AG09309 (cell line): Measurements from ENCODE around the gene IDH3G.

Source experiments
- DNase-seq: peaks from one replicate; pipeline ENCODE4 v3.0.0-alpha.2; 2010; ENCODE audit warnings: low read depth
- H3K4me3 ChIP-seq: 2 replicates; pipeline ENCODE4 v1.5.1; 2011; ENCODE audit warnings: mild to moderate bottlenecking, low read depth, low read length, moderate library complexity; ENCODE audit not compliant: control insufficient read depth
- TF ChIP-seq, protein P1 (sequence below): IDR thresholded peaks from 2 replicates; pipeline ENCODE4 v1.5.1; 2011; ENCODE audit warnings: mild to moderate bottlenecking, low read depth, low read length, inconsistent platforms; ENCODE audit not compliant: insufficient read depth, control insufficient read depth; ENCODE audit errors: missing control alignments

IDH3G gene

DNA sequence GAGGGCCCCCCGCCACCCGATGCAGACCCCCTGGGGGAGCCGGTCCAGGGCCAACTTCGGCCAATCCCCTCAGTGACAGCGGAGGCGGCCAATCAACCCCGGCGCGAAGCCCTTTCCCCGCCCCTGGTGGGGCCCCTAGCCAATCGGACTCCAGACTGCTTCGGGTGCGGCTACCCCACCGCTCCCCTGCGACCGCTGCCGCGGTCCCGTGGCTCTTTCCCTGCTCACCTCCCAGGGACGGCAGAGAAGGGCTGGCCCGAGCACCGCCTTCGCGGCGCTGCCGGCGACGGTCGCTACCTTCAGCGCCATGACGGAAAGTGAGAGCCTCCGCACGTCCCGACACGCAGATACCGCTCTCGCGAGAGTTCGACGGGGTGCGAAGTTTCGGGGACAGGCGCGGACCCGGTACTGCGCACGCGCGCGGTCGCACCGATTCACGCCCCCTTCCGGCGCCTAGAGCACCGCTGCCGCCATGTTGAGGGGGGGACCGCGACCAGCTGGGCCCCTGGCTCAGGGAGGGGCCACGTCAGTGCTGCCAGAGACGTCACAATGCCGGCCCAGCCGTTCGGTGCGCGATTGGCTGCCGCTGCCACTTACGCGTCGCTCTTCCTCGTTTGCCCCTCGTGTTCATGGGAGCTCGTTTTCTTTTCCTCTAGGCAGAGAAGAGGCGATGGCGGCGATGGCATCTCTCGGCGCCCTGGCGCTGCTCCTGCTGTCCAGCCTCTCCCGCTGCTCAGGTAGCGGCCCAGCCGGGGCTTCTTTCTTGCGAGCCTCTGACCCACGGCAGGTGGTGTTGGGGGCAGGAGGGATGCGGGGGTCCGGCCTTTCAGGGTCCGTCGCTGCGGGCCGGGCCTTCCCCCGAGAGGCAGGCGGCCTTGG is at the start of gene IDH3G, which contains the start of gene SSR4:
Gene IDH3G (minus strand): TSS at position 358 of the 879 bp plus-strand sequence. CDS start 49 bp downstream, at position 309.
Gene SSR4 (plus strand): TSS at position 651 of the 879 bp plus-strand sequence. CDS start 20 bp downstream, at position 671.
- peak within 1 kb of the TSS; percentile 87 for H3K4me3 ChIP-seq
- DNase-seq = peak; percentile 69
- TF ChIP-seq, protein P1, sequence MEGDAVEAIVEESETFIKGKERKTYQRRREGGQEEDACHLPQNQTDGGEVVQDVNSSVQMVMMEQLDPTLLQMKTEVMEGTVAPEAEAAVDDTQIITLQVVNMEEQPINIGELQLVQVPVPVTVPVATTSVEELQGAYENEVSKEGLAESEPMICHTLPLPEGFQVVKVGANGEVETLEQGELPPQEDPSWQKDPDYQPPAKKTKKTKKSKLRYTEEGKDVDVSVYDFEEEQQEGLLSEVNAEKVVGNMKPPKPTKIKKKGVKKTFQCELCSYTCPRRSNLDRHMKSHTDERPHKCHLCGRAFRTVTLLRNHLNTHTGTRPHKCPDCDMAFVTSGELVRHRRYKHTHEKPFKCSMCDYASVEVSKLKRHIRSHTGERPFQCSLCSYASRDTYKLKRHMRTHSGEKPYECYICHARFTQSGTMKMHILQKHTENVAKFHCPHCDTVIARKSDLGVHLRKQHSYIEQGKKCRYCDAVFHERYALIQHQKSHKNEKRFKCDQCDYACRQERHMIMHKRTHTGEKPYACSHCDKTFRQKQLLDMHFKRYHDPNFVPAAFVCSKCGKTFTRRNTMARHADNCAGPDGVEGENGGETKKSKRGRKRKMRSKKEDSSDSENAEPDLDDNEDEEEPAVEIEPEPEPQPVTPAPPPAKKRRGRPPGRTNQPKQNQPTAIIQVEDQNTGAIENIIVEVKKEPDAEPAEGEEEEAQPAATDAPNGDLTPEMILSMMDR = no peak

DNA sequence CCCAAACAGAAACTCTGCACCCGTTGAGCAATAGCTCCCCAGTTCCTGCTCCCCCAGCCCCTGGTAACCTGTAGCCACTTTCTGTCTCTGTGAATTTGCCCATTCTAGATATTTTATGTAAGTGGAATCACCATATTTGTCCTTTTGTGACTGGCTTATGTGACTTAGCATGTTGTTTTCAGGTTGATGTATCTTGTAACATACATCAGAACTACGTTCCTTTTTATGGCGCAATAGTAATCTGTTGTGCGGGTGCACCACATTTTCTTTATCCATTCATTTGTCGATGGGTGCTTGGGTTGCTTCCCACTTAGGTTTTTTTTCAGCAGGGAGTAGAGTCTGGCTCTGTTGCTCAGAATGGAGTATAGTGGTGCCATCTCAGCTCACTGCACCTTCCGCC is 42.7 kb upstream of the IDH3G start:
- TF ChIP-seq, protein P1 = no peak
- no peak overlapping the region for H3K4me3 ChIP-seq
- no peak for DNase-seq

DNA sequence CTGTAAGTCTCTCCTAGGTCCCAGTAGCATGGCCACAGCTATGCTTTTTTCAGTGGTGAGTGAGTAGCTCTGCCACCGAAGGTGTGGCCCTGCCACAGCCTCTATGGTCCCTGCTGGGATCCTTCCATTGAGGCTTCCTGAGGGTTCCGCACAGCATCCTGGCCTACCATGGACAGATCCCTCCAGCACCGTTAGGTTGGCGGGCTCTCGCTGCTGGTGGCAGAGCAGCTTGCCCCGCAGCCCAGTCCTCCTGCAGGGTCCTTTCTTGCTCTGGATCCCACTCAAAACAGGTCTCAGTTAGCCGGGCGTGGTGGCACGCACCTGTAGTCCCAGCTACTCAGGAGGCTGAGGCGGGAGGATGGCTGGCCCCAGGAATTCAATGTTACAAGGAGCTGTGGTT is 38.6 kb upstream of the IDH3G start:
- DNase-seq = no peak
- H3K4me3 ChIP-seq = no peak overlapping the region
- TF ChIP-seq, protein P1 = no peak

DNA sequence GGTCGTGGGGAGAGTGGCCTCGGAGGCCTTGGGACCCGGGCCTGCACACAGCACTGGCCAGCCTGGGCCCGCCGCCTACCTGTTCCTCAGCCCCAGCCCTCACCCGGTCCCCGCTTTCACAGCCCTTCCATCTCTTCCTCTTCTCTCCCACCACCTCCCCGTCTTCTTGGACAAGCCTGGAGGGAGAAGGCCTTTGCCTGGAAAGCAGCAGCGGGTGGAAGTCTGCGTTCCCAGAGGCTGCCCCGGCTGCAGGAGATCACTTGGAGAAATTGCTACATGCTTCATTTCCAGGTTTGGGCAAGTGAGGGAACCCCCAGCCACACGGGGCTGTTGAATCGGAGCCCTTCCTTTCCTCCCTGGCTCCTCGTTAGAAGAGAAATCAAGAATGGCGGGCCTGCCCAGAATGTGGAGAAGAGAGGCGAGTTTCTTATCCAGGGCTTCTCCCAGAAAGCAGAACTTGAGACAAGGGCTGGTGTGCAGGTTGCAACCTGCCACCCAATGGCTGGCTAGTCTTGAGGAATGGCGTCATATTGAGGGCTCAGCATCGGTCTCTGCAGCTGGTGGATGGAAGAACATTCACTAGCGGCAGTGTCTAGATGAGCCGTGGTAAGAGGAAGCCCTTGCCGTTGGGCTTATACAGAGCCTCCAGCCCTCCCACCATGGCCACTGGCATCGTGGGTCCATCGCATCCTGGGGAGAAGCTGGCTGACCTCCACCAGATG is 37.4 kb upstream of the IDH3G start:
- TF ChIP-seq, protein P1 = no peak
- no peak for DNase-seq
- H3K4me3 ChIP-seq = no peak overlapping the region

DNA sequence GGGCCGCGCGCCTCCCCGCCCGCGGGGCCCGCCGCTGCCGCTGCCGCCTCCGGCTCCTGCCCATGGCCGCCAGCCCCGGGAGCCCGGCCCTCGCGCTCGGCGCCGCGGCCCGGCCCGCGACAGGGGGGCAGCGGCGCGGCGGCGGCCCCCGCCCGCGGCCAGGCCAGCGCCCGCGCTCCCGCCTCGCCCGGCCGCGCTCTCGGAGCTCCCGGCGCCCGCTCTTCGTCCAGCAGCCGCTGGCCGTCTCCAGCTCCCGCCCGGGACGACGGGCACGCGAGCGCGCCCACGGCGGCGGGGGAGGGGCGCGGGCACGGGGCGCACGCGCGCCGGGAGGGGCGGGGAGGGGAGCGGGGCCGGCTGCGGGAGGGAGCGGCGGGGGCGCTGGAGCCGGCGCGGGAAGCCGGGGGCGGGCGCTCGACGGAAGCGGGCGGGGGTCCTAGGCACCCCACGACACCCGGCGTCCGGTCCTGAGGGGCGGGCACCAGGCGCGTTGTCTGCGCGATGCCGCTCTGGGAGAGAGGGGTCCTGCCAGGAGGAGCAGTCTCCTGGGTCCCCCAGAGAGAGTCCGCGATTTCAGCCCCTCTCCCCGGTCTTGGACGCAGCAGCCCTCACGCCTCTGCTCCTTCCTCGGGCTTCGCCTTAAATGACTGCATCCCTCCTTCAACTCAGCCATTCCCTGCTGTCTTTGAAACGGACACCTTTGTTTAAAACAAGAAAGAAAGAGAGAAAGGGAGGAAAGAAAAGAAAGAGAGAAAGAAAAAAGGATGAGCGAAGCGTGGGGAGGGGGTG is 36.7 kb upstream of the IDH3G start:
- TF ChIP-seq, protein P1 = no peak
- no peak overlapping the region for H3K4me3 ChIP-seq
- no peak for DNase-seq
